ENCODE data around the gene GNG7. TPM values are rescaled to one million over a fixed set of nuclear protein-coding genes. Genes with fewer than 3 reads are reported as not detected.
"Not testable (repeated sequence)": the region's sequence is repeated elsewhere in the genome, so short reads cannot be mapped to it uniquely, and the experiment has no call there.

The GNG7 gene
- total RNA-seq, 1 experiment from 2014 or later = 3.2 TPM

DNA sequence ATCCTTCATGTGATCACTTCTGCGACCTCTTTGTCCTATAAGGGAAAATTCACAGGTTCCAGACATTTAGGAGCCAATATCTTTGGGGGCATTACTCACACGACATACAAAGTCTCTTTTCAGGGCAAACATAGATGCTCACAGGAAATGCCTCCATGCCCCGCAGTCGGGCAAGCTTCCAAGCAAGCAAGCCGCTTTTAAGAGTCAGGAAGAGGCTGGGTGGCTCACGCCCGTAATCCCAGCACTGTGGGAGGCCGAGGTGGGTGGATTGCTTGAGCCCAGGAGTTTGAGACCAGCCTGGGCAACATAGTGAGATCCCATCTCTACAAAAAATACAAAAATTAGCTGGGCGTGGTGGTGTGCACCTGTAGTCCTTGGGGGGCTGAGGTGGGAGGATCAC, 96.6 kb downstream of the GNG7 start:
- DNase-seq (ENCODE audit: low read depth, low spot score); in situ Hi-C loops (cut with HindIII; ENCODE audit: low pct_unique_long_range_greater_than_20kb, low sequenced_read_pairs): not testable (repeated sequence)

DNA sequence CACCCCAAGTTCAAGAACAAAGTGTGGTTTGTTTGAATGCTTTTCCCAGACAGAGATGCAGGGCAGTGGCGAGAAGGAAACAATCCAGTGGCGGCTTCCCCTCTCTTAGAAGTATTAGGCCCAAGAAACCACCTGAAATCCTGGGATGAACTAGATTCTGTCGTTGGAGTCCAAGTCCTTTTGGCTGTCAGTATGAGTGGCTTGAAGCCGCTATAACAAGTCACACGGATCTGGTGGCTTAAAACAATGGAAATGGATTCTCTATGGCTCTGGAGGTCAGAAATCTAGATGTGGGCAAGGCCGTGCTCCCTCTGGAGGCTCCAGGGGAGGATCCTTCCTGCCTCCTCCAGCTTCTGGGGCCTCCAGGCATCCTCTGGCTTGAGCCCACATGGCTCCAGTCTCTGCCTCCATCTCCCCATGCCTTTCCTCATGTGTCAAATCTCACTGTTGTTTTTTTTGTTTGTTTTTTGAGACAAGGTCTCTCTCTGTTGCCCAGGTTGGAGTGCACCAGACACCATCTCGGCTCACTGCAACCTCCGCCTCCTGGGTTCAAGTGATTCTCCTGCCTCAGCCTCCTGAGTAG, 97.7 kb downstream of the GNG7 start:
- in situ Hi-C loops (cut with HindIII; ENCODE audit: low pct_unique_long_range_greater_than_20kb, low sequenced_read_pairs) = no loop called here
- DNase-seq (ENCODE audit: low read depth, low spot score) = no peak

DNA sequence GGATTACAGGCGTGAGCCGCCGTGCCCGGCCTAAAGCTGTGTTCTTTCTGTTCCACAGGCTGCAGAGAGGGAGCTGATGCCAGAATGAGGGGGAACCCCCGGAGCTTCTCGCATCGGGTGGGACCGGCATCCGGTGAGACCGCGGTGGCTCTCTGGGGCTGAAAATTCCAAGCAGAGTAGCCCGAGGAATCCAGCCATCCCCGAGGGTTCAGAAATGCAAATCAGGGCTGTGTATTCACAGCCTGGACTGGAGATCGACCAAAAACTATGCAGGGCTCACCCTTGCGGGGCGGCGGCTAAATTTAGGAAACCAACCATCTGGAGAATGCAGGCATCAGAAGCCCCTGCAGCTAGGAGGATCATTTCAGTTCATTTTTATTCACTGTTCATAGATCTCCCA, 99.2 kb downstream of the GNG7 start:
- in situ Hi-C loops (cut with HindIII; ENCODE audit: low pct_unique_long_range_greater_than_20kb, low sequenced_read_pairs) = no loop called here
- DNase-seq (ENCODE audit: low read depth, low spot score) = no peak

DNA sequence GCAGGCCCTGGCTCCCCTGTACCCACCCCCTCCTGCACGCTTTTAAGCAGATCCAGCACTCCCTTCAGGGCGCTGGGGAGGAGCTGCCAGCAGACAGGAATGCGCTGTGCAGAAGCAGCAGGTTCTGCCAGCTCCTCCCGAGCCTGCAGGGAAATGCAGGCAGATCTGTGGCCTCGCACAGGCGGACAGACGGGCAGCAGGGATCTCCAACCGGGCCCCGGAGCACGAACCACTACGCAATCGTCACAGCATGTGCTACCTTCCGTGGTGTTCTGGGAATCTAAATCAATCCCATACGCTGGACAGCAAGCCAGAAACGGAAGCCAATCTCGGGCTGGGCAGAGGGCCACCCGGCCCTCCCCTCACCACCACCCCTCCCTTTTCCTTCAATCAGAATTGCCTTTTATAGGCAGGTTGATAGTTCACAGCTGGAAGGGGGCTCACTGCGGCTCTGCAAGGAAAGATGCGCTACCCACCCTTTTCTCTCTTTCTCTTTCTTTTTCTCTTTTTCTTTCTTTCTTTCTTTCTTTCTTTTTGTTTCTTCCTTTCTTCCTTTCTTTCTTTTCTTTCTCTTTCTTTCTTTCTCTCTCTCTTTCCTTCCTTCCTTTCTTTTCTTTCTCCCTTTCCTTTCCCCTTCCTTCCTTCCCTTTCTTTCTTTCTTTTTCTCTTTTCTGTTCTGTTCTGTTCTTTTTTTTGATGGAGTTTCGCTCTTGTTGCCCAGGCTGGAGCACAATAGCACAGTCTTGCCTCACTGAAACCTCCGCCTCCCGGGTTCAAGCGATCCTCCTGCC, 99.9 kb downstream of the GNG7 start:
- DNase-seq (ENCODE audit: low read depth, low spot score) = no peak
- in situ Hi-C loops (cut with HindIII; ENCODE audit: low pct_unique_long_range_greater_than_20kb, low sequenced_read_pairs) = no loop called here

DNA sequence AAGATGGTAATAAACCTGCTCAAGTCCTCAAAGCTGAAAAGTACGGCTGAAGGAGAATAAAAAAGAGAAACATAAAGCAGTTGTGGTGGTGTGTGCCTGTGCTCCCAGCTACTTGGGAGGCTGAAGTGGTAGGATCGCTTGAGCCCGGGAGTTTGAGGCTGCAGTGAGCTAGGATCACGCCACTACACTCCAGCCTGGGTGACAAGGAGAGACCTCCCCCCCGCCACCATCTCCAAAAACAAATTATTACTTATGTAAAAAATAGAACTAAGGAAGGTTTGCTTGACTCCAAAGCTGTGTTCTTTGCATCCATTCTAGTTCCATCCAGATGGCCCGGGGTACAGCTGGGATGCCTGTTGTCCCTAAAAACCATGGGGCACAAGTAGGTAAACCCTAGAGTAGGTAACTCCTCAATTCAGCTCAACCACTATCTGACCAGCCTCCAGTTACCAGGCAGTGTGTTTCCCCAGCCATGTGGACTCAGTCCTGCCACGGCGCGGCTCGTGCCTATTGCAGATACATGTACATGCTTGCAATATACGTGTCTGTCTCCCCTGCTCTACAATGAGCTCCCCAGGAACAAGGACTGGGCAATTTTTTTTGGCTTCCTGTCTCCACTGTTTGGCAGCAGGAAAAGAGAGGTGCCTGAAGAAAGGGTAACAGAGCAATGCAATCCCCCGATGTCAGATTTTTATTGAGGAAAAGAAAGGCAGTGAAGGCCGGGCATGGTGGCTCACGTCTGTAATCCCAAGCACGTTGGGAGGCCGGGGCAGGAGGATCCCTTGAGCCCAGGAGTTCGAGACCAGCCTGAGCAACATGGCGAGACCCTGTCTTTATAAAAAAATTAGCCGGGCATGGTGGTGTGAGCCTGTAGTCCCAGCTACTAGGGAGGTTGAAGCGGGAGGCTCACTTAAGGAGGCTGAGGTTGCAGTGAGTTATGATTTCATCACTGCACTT, 101.3 kb downstream of the GNG7 start:
- in situ Hi-C loops (cut with HindIII; ENCODE audit: low pct_unique_long_range_greater_than_20kb, low sequenced_read_pairs) = no loop called here
- DNase-seq (ENCODE audit: low read depth, low spot score) = no peak

DNA sequence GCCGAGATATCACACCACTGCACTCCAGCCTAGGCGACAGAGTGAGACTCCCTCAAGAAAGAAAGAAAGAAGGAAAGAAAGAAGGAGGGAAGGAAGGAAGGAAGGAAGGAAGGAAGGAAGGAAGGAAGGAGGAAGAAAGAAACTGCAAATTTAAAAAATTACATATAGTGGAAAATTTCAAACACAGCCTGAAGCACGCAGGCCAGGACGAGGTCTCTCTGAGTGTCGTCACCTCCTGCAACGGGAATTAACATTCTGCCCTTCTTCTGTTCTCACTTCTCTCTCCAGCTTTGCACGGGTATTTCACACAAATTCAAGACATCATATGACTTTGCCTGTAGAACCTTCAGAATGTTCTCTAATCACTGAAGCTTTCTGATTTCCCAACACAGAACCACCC, 108.2 kb downstream of the GNG7 start:
- in situ Hi-C loops (cut with HindIII; ENCODE audit: low pct_unique_long_range_greater_than_20kb, low sequenced_read_pairs) = no loop called here
- no peak for DNase-seq (ENCODE audit: low read depth, low spot score)

DNA sequence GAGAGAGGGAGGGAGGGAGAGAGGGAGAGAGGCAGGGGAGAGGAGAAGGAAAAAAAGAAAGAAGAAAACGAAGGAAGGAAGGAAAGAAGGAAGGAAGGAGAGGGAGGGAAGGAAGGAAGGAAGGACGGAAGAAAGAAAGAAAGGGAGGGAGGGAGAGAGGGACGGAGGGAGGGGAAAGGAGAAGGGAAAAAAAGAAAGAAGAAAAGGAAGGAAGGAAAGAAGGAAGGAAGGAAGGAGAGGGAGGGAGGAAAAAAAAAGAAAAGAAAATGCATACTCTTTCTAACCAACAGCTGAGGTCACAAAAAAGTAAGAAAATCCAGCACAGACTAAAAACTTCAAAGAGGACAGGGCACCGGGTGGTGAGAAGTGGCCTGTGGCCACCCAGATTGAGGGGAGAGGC, 109.7 kb downstream of the GNG7 start:
- DNase-seq (ENCODE audit: low read depth, low spot score) = no peak
- in situ Hi-C loops (cut with HindIII; ENCODE audit: low pct_unique_long_range_greater_than_20kb, low sequenced_read_pairs) = no loop called here

DNA sequence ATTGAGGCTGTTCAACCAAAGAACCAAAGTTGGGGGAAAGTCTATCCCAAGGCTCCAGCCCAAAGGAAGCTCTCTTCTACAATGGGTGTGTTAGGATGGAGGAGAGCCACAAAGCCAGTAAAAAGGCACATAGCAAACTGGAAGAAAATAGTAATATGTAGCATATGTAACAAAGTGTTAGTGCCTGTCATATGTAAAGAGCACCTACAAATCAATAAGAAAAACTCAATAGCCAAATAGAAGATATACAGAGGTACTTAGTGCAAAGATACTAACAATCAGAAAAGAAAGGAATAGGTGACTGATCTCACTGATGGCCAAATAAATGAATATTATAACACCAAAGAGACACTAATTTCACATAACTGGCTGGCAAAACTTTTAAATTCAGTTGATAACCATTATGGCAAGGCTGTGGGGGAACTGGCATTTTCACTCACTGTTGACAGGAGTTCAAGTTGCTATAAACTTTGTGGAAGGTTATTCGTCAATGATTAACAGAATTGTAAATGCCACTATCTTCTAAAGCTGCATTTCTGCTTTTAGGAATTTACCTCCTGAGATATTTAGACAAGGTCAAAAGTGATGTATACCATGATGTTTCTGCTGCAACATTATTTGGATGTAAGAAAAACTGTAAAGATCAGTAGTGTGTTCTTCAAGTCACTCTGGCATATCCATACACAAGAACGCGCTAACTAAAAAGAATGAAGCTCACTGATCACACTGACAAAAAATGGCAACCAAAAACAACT, 110.8 kb downstream of the GNG7 start:
- DNase-seq (ENCODE audit: low read depth, low spot score) = no peak
- in situ Hi-C loops (cut with HindIII; ENCODE audit: low pct_unique_long_range_greater_than_20kb, low sequenced_read_pairs) = no loop called here

DNA sequence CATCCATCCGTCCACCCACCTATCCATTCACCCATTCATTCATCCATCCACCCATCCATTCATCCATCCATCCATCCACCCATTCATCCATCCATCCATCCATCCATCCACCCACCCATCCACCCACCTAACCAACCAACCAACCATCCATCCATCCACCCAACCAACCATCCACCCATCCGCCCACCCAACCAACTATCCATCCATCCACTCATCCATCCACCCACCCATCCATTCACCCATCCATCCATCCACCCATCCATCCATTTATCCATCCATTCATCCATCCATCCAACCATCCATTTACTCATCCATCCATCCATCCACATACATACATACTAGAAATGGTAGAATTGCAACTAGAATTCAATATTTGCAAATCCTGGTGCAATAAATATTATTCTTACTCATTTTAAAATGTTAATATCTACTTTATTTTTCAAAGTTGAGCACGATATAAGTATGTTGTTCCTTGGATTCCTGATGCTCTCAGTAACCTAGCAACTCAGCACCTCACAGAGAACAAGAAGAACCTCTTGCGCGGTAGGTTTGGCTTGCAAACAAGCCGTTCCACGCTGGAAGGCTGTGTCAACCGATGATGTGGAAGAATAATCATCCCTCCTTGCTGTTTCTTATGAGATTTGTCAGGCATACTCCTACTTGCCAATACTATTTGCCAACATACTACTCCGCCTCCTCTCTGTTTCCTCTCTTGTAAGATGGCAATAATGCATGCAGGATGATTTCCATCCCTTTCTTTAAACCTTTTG, 111.7 kb downstream of the GNG7 start:
- in situ Hi-C loops (cut with HindIII; ENCODE audit: low pct_unique_long_range_greater_than_20kb, low sequenced_read_pairs) = no loop called here
- no peak for DNase-seq (ENCODE audit: low read depth, low spot score)

DNA sequence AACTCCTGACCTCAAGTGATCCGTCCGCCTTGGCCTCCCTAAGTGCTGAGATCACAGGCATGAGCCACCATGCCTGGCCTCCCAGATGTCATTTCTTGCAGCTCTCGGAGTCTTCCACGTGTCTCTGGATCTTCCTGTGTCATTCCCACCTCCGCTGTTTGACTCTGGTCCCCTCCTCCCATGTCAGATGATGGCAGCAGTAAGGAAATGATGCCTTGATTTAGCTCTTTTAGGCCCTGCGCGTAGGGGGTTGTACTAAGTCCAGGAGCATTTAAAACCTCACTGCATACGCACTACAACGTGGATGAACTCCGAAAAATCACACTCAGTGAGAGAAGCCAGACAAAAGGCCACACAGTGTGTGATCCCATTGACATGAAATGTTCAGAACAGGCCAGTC, 113.1 kb downstream of the GNG7 start:
- in situ Hi-C loops (cut with HindIII; ENCODE audit: low pct_unique_long_range_greater_than_20kb, low sequenced_read_pairs) = no loop called here
- no peak for DNase-seq (ENCODE audit: low read depth, low spot score)

DNA sequence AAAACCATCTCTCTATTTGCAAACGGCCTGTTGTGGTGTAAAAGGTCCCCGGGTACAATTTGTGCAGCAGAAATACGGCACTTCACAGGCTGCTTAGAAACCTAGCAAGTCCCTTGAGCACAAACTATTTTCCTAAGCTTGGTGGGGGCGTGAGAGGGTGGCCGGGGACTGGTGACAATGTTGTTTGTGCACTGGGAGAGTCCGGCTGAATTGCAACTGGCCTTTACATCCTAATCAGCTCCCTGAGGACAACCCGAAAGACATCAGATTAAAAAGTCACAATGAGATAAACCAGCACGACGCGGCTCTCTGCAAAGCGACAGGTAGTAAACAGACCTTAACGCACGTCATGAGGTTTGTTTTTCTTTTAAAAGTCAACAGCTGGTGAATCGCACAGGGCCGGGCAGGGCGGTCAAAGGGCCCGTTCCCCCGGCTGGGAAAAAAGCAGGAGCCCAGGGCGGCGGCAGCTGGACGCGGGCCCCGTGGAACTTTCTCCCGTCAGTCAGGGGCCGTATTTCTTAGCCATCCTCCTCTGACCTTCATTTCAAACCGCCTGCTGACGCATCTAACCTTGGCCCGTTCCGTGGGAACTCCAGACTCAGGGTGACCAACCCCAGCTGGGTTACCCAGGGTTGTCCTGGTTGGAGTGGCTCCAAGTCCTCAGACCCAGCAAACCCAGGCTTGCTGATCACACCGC, 114.3 kb downstream of the GNG7 start:
- in situ Hi-C loops (cut with HindIII; ENCODE audit: low pct_unique_long_range_greater_than_20kb, low sequenced_read_pairs) = no loop called here

DNA sequence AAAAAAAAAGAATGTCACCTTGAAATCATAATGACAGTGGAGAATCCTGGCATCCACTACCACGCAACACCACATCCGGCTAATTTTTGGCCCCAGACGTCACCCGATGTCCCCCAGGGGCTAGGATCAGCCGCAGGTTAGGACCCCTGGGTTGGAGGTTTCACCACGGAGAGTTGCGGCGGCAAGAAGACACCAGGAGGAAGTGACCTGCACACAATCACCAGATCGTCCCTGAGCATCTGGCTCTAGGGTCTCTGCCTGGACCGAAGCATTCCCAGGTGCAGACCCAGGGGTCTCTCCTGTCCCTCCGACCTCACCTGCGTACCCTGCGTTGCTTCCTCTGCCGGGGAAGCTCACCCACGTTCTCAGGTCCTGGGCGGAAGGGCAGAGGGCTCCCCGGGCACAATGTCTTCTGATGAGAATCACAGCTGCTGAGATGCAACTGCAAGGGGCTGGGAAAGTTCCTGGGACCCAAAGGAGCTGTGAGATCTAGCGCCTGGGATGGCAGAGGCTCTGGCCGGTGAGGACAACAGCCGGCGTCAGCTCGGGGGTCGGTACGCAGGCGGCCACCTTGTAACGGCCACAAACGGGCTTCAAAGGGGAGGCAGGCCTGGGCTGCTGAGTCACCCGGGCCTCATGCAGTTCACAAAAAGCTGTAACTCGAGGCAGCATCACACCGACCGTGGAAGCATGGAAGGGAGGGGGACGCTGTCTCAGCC, 115.3 kb downstream of the GNG7 start:
- in situ Hi-C loops (cut with HindIII; ENCODE audit: low pct_unique_long_range_greater_than_20kb, low sequenced_read_pairs) = no loop called here
- DNase-seq (ENCODE audit: low read depth, low spot score) = no peak

More for the DNA sequence above, 114.3 kb downstream of the GNG7 start:
- DNase-seq (ENCODE audit: low read depth, low spot score) = no peak

DNA sequence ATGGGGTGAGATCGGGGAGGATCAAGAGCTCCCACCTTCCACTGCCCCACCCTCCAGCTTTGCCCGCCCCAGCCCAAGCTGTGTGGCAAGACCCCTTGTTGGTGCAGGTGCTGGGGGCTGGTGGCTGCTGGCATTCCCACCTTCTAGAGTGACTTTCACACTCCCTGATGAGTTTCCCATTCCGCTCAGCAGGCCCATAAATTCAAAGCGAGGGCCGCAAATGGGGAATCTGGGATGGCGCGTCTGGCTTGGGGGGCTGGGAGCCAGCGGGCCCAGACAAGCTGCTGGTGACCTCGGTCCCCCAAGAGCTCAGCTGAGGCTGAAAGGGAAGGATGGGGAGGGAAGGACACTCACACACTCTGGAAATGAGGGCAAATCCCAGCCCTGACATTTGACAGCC, 116.3 kb downstream of the GNG7 start:
- DNase-seq (ENCODE audit: low read depth, low spot score) = no peak
- in situ Hi-C loops (cut with HindIII; ENCODE audit: low pct_unique_long_range_greater_than_20kb, low sequenced_read_pairs) = no loop called here

DNA sequence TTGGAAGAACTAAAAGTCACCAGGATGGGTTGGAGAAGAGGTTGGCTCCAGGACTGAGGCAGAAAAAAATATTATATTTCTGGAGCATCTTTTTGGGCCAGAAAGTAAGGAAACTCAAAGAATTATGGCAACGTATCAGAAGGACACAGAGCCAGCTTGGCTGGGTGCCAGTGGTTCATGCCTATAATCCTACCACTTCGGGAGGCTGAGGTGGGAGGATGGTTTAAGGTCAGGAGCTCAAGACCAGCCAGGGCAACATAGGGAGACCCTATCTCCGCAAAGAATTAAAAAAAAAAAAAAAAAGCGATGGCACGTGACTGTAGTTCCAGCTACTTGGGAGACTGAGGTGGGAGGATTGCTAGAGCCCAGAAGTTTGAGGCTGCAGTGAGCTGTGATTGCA, 118.5 kb downstream of the GNG7 start:
- in situ Hi-C loops (cut with HindIII; ENCODE audit: low pct_unique_long_range_greater_than_20kb, low sequenced_read_pairs) = no loop called here
- no peak for DNase-seq (ENCODE audit: low read depth, low spot score)

DNA sequence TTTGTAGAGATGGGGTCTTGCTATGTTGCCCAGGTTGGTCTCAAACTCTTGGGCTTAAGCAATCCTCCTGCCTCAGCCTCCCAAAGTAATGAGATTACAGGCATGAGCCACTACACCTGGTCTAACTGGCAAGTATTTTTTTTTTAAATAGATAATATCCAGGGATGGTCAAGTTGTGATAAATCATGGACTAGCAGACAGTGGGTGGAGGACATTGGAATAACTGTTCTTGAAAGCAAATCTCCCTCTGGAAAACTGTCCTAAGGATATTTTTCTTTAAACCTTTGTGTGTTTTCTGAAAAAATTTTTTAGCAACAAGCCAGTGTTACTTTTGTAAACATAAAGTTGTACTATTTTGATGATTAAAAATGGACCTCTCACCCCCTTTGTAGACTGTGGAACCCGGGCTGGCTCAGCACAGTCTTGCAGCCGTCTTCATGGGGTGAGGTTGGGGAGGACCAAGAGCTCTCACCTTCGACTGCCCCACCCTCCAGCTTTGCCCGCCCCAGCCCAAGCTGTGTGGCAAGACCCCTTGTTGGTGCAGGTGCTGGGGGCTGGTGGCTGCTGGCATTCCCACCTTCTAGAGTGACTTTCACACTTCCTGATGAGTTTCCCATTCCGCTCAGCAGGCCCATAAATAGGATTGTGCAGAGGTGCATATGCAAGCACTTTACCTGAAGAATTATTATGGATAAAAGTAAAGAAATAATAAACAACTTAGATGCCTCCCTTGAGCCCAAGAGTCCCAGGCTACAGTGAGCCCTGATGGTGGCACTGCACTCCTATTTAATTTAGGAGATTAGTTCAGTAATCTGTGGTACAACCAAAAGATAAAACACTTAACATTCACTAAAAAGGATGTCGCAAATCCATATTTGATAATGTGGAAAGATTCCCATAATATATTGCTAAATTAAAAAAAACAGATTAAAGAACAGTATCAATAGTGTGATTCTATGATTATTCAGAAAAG, 119.2 kb downstream of the GNG7 start:
- in situ Hi-C loops (cut with HindIII; ENCODE audit: low pct_unique_long_range_greater_than_20kb, low sequenced_read_pairs) = no loop called here
- DNase-seq (ENCODE audit: low read depth, low spot score) = no peak

Measured in SK-MEL-5 (cell line).